AG04449 (cell line): ENCODE measurements around the gene NRG3.

ENCODE experiments used
- CTCF ChIA-PET: fragments of 350-600 bp; formaldehyde crosslinking; extraction: SDS; loops from one replicate; lab custom pipeline; 2021; ENCODE audit warnings: antibody characterized with exemption; lab: Yijun Ruan, JAX
- POLR2A ChIA-PET: fragments of 400-600, 350-600 bp; formaldehyde crosslinking; extraction: SDS; loops from one replicate; lab custom pipeline; 2020; ENCODE audit warnings: antibody characterized with exemption, inconsistent platforms; lab: Yijun Ruan, JAX
- DNase-seq: peaks from one replicate; pipeline ENCODE4 v3.0.0-alpha.2; 2010; ENCODE audit warnings: low read depth, low spot score
- H3K4me3 ChIP-seq: 2 replicates; pipeline ENCODE4 v1.5.1; 2011; ENCODE audit warnings: low read depth, mild to moderate bottlenecking, control low read depth, low read length
- TF ChIP-seq, protein P1 (sequence below): IDR thresholded peaks from one replicate; pipeline ENCODE4 v1.5.1; 2011; ENCODE audit warnings: mild to moderate bottlenecking, moderate library complexity, low read length, control low read depth, inconsistent platforms; ENCODE audit not compliant: insufficient read depth; ENCODE audit errors: missing control alignments

The NRG3 gene

DNA sequence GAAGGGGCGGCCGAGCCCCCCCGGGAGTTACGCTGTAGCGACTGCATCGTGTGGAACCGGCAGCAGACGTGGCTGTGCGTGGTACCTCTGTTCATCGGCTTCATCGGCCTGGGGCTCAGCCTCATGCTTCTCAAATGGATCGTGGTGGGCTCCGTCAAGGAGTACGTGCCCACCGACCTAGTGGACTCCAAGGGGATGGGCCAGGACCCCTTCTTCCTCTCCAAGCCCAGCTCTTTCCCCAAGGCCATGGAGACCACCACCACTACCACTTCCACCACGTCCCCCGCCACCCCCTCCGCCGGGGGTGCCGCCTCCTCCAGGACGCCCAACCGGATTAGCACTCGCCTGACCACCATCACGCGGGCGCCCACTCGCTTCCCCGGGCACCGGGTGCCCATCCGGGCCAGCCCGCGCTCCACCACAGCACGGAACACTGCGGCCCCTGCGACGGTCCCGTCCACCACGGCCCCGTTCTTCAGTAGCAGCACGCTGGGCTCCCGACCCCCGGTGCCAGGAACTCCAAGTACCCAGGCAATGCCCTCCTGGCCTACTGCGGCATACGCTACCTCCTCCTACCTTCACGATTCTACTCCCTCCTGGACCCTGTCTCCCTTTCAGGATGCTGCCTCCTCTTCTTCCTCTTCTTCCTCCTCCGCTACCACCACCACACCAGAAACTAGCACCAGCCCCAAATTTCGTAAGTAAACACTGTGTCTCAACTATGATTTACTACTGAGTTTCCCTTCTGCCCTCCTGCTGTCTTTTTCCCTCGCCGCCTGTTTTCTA is 666 bp downstream of the NRG3 start:
- H3K4me3 ChIP-seq = no peak overlapping the region
- ChIA-PET CTCF (no interaction called here), POLR2A (no interaction called here)
- TF ChIP-seq, protein P1, sequence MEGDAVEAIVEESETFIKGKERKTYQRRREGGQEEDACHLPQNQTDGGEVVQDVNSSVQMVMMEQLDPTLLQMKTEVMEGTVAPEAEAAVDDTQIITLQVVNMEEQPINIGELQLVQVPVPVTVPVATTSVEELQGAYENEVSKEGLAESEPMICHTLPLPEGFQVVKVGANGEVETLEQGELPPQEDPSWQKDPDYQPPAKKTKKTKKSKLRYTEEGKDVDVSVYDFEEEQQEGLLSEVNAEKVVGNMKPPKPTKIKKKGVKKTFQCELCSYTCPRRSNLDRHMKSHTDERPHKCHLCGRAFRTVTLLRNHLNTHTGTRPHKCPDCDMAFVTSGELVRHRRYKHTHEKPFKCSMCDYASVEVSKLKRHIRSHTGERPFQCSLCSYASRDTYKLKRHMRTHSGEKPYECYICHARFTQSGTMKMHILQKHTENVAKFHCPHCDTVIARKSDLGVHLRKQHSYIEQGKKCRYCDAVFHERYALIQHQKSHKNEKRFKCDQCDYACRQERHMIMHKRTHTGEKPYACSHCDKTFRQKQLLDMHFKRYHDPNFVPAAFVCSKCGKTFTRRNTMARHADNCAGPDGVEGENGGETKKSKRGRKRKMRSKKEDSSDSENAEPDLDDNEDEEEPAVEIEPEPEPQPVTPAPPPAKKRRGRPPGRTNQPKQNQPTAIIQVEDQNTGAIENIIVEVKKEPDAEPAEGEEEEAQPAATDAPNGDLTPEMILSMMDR = no peak
- DNase-seq = no peak

DNA sequence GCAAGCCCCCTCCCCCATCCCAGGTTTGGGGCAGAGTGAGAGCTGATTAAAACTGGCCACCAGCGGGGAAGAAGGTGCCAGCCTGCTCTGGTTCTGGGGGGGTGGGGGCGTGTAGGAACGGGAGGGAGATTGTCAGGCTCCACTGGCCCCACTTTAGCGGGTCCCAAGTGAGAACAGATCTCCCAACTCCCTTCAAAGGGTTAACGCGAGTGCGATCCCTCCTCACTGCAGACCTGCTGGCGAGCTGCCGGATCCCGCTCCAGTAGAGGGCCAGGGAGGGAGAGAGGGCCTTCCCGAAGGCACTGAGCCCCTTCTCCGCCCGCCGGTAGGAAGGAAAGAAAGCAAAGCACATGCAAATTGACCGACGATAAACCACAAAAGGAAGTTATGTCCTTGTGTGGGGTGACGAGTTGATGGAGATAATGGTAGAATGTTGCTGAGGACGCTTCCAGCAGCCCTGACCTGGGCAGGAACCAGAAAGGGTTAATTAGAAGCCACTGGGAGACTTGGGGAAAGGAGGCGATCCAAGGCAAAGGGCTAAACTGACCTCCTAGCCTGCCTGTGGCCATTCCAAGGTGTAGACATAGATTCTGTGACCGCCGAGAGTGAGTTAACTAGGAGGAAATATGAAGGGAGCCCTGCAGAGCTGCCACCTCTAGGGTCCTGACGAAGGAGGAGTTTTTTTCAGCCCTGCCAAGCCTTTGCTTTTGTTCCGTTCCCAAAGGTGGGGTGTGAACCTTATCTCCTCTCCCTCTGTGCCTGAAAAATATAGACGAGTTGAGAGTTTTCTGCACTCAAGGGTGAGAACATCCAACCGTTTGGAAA is 1.5 kb downstream of the NRG3 start:
- POLR2A ChIA-PET = no interaction called here
- CTCF ChIA-PET = no interaction called here
- TF ChIP-seq, protein P1 = no peak
- no peak overlapping the region for H3K4me3 ChIP-seq
- DNase-seq = no peak

DNA sequence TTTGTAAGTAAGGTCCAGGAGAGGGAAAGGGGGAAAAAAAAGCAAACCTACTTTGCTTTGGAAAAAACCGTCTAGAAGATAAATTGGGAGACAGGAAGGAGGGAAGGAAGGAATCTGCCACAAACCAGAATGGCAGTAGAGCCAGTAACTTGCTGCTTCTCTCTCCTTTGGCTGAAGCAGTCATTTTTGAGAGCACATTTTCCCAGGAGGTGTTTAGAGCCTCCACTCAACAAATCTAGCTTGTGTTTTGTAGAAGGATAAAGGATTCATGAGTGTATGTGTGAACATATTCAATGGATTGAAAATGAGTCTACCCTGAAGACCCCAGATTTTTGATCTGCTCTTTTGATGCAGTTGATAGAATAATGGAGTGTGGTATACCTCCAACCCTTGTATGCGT is 2.6 kb downstream of the NRG3 start:
- TF ChIP-seq, protein P1 = no peak
- no peak overlapping the region for H3K4me3 ChIP-seq

GRCh38 chr10:81882011-81882410 is 7.0 kb downstream of the NRG3 start:
- TF ChIP-seq, protein P1 = no peak
- POLR2A ChIA-PET = no interaction called here
- no peak for DNase-seq
- H3K4me3 ChIP-seq = no peak overlapping the region
- CTCF ChIA-PET = no interaction called here

More for the DNA sequence above, 2.6 kb downstream of the NRG3 start:
- POLR2A ChIA-PET = no interaction called here
- no peak for DNase-seq
- CTCF ChIA-PET = no interaction called here

- CTCF ChIA-PET = no interaction called here
- TF ChIP-seq, protein P1 = no peak
- H3K4me3 ChIP-seq = no peak overlapping the region
- no peak for DNase-seq
- POLR2A ChIA-PET = no interaction called here
These were observed 9.9 kb downstream of the NRG3 start for GRCh38 chr10:81884856-81885255.

GRCh38 chr10:81885491-81885890 is 10.5 kb downstream of the NRG3 start:
- CTCF ChIA-PET = no interaction called here

More at GRCh38 chr10:81885491-81885890, 10.5 kb downstream of the NRG3 start:
- POLR2A ChIA-PET = no interaction called here
- no peak overlapping the region for H3K4me3 ChIP-seq
- DNase-seq = no peak
- TF ChIP-seq, protein P1 = no peak
